Motor neuron (in vitro differentiated cells): ENCODE results near the gene VIPAS39. TPM values are rescaled to one million over a fixed set of nuclear protein-coding genes. Genes with fewer than 3 reads are reported as not detected.

Source experiments
- ATAC-seq, 8 experiments: fragments of 200-7000 bp; cut with Tn5 transposase; replicated peaks in 6 of 8; 2 replicates each; pipeline ENCODE4 v1.8.0; 2021; ENCODE audit warnings: mild to moderate bottlenecking in 8 of 8, moderate library complexity in 8 of 8
- H3K27ac ChIP-seq, 2 donors: fragments of 250-450 bp; sonication (Bioruptor Pico); 2 replicates each; pipeline ENCODE4 v1.9.0; 2021; ENCODE audit warnings: antibody characterized with exemption in 2 of 2, mild to moderate bottlenecking in 2 of 2, moderate library complexity in 1 of 2
- H3K4me1 ChIP-seq, 2 donors: fragments of 250-450 bp; sonication (Bioruptor Pico); replicated peaks in 1 of 2; 2 replicates each; pipeline ENCODE4 v1.6.1; 2021; ENCODE audit warnings: antibody characterized with exemption in 2 of 2, mild to moderate bottlenecking in 2 of 2, moderate library complexity in 1 of 2
- H3K4me3 ChIP-seq, 5 donors: fragments of 250-450 bp; sonication (Bioruptor Pico); 2 replicates each; pipeline ENCODE4 v1.9.0; 2021; ENCODE audit warnings: antibody characterized with exemption in 5 of 5, mild to moderate bottlenecking in 5 of 5, moderate library complexity in 4 of 5
- WGBS, 10 experiments: fragments of 450-650 bp; shearing (Covaris generic); methylation state at CpG; one replicate each; pipeline ENCODE4 v1.0.0; 2022; 5-methylcytosine and 5-hydroxymethylcytosine counted together
- in situ Hi-C, 9 experiments: fragments of 400-800 bp; cut with MboI; loops; one replicate each; pipeline ENCODE4 v1.15.0; 2021; ENCODE audit warnings: low sequenced_read_pairs in 9 of 9, low pct_unique_long_range_greater_than_20kb in 2 of 9; ENCODE audit not compliant: unreplicated experiment in 9 of 9
- total RNA-seq, 8 experiments: library from RNA; unstranded; fragments of 300-600 nt; gene quantifications; 2 replicates each; pipeline versions ENCODE4 v1.2.3 to v1.2.4, GENCODE V29; 2022

Gene VIPAS39
- total RNA-seq, 8 experiments from 2014 or later, result 17.5 to 33.8 (median 25.7) TPM

- WGBS, 10 experiments, result 64 to 100% (median 90%) methylated on average over 2 to 4 of the region's 7 CpGs; no CpG with 5 or more reads in 5 of the 10 experiments
- H3K4me3 ChIP-seq, result no peak overlapping the region
- no peak overlapping the region for H3K27ac ChIP-seq
- in situ Hi-C loops, result no loop called here
- H3K4me1 ChIP-seq, result no peaks in the 10 kb centered on the region
- ATAC-seq, result peak in 4 of 8 experiments; percentile 70 to 91 (median 86)
Observed at GRCh38 chr14:77485901-77486678, 28.7 kb upstream of the VIPAS39 start.

GRCh38 chr14:77485256-77485655 lies 27.9 kb upstream of the VIPAS39 start:
- Histone ChIP-seq H3K4me1 (no peaks in the 10 kb centered on the region), H3K27ac (no peak overlapping the region), H3K4me3 (no peak overlapping the region)
- in situ Hi-C loops, result no loop called here
- WGBS, 10 experiments, result 80 to 100% (median 83%) methylated on average over 1 to 2 of the region's 3 CpGs; no CpG with 5 or more reads in 7 of the 10 experiments
- ATAC-seq, result peak in 3 of 8 experiments; percentile 46 to 69 (median 61)

GRCh38 chr14:77482422-77482821 lies 25.0 kb upstream of the VIPAS39 start:
- no peaks in the 10 kb centered on the region for H3K4me1 ChIP-seq
- WGBS, 10 experiments, result 30 to 100% (median 75%) methylated on average over 1 to 2 of the region's 8 CpGs; no CpG with 5 or more reads in 4 of the 10 experiments
- in situ Hi-C loops, result no loop called here
- no peak overlapping the region for H3K4me3 ChIP-seq
- no peak for ATAC-seq
- H3K27ac ChIP-seq, result no peak overlapping the region

- in situ Hi-C loops, result no loop called here
- H3K4me1 ChIP-seq, result no peaks in the 10 kb centered on the region
- WGBS, 10 experiments, result 63 to 80% methylated on average over 1 of the region's 1 CpG; no CpG with 5 or more reads in 8 of the 10 experiments
- H3K27ac ChIP-seq, result no peak overlapping the region
- H3K4me3 ChIP-seq, result no peak overlapping the region
- ATAC-seq, result no peak
Observed at GRCh38 chr14:77478796-77479195, 21.4 kb upstream of the VIPAS39 start.

GRCh38 chr14:77478029-77478428 lies 20.6 kb upstream of the VIPAS39 start:
- Histone ChIP-seq H3K4me3 (no peak overlapping the region), H3K27ac (no peak overlapping the region), H3K4me1 (no peaks in the 10 kb centered on the region)
- peak in 1 of 8 experiments; percentile 50 for ATAC-seq
- WGBS, 10 experiments, result 80 to 100% methylated on average over 1 of the region's 5 CpGs; no CpG with 5 or more reads in 8 of the 10 experiments
- in situ Hi-C loops, result no loop called here

GRCh38 chr14:77475432-77476115 lies 18.2 kb upstream of the VIPAS39 start:
- Histone ChIP-seq H3K4me1 (peaks cover 0 to 5% of the 10 kb centered on the region in 2 donors), H3K4me3 (no peak overlapping the region), H3K27ac (no peak overlapping the region)
- in situ Hi-C loops, result no loop called here
- WGBS, 10 experiments, result 70 to 100% (median 78%) methylated on average over 2 to 6 of the region's 35 CpGs; no CpG with 5 or more reads in 6 of the 10 experiments
- ATAC-seq, result no peak

- in situ Hi-C loops, result no loop called here
- Histone ChIP-seq H3K4me1 (peaks cover 0 to 5% of the 10 kb centered on the region in 2 donors), H3K27ac (no peak overlapping the region), H3K4me3 (no peak overlapping the region)
- 0 to 70% (median 56%) methylated on average over 1 to 7 of the region's 9 CpGs; no CpG with 5 or more reads in 5 of the 10 experiments for WGBS, 10 experiments
- ATAC-seq, result peak in 4 of 8 experiments; percentile 14 to 65 (median 34)
Observed at GRCh38 chr14:77474479-77475177, 17.2 kb upstream of the VIPAS39 start.

- in situ Hi-C loops, result no loop called here
- 25 to 100% (median 72%) methylated on average over 1 to 4 of the region's 5 CpGs; no CpG with 5 or more reads in 3 of the 10 experiments for WGBS, 10 experiments
- H3K4me1 ChIP-seq, result peaks cover 0 to 5% of the 10 kb centered on the region in 2 donors
- no peak overlapping the region for H3K27ac ChIP-seq
- ATAC-seq, result peak in 1 of 8 experiments; percentile 38
- no peak overlapping the region for H3K4me3 ChIP-seq
Observed at GRCh38 chr14:77473921-77474320, 16.5 kb upstream of the VIPAS39 start.

GRCh38 chr14:77470224-77470870 lies 12.9 kb upstream of the VIPAS39 start:
- 51 to 100% (median 87%) methylated on average over 1 to 5 of the region's 5 CpGs; no CpG with 5 or more reads in 5 of the 10 experiments for WGBS, 10 experiments
- H3K27ac ChIP-seq, result no peak overlapping the region
- H3K4me3 ChIP-seq, result no peak overlapping the region
- in situ Hi-C loops, result no loop called here
- no peak for ATAC-seq
- H3K4me1 ChIP-seq, result peaks cover 0 to 5% of the 10 kb centered on the region in 2 donors

GRCh38 chr14:77469539-77469938 lies 12.1 kb upstream of the VIPAS39 start:
- Histone ChIP-seq H3K4me3 (no peak overlapping the region), H3K4me1 (peaks cover 0 to 5% of the 10 kb centered on the region in 2 donors), H3K27ac (no peak overlapping the region)
- in situ Hi-C loops, result no loop called here
- ATAC-seq, result peak in 1 of 8 experiments; percentile 24
- WGBS, 10 experiments, result 83 to 100% (median 92%) methylated on average over 1 of the region's 1 CpG; no CpG with 5 or more reads in 6 of the 10 experiments

GRCh38 chr14:77469067-77469505 lies 11.7 kb upstream of the VIPAS39 start:
- peak in 6 of 8 experiments; percentile 26 to 91 (median 70) for ATAC-seq
- WGBS, 10 experiments, result 0 to 81% (median 33%) methylated on average over 1 to 10 of the region's 14 CpGs; no CpG with 5 or more reads in 5 of the 10 experiments
- Histone ChIP-seq H3K4me3 (no peak overlapping the region), H3K27ac (no peak overlapping the region), H3K4me1 (peaks cover 0 to 5% of the 10 kb centered on the region in 2 donors)
- in situ Hi-C loops, result no loop called here

GRCh38 chr14:77467801-77468200 lies 10.4 kb upstream of the VIPAS39 start:
- 66 to 100% (median 82%) methylated on average over 1 to 4 of the region's 5 CpGs for WGBS, 10 experiments
- in situ Hi-C loops, result no loop called here
- no peak for ATAC-seq
- no peak overlapping the region for H3K4me3 ChIP-seq
- peaks cover 0 to 5% of the 10 kb centered on the region in 2 donors for H3K4me1 ChIP-seq
- H3K27ac ChIP-seq, result no peak overlapping the region
